Measurements from ENCODE around the gene INS.
"Not testable (repeated sequence)": the region's sequence is repeated elsewhere in the genome, so short reads cannot be mapped to it uniquely, and the experiment has no call there.

Gene INS

DNA sequence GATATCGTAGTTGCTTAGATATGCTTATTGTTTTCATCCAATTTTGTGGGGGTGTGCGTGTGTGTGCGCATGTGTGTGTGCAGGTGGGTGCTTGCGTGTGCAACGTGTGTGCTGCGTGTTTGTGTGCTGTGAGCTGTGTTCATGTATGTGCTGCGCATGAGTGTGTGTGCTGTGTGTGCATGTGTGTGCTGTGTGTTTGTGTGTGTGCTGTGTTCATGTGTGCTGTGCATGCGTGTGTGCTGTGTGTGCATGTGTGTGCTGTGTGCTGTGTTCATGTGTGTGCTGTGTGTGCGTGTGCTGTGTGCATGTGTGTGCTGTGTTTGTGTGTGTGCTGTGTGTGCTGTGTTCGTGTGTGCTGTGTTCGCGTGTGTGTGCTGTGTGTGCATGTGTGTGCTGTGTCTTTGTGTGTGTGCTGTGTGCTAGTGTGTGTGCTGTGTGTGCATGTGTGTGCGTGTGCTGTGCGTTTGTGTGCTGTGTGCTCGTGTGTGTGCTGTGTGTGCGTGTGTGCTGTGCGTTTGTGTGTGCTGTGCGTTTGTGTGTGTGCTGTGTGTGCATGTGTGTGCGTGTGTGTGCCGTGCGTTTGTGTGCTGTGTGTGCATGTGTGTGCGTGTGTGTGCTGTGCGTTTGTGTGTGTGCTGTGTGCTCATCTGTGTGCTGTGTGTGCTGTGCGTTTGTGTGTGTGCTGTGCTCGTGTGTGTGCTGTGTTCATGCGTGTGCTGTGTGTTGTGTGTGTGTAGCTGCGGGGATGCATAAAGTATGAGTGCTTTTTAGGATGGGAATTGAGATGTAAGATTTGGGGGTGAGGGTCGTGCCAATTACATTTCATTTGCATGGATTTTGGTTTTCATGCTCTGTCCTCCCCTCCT lies 29.4 kb downstream of the INS start:
- DNase-seq (ENCODE audit: low spot score): no peak

DNA sequence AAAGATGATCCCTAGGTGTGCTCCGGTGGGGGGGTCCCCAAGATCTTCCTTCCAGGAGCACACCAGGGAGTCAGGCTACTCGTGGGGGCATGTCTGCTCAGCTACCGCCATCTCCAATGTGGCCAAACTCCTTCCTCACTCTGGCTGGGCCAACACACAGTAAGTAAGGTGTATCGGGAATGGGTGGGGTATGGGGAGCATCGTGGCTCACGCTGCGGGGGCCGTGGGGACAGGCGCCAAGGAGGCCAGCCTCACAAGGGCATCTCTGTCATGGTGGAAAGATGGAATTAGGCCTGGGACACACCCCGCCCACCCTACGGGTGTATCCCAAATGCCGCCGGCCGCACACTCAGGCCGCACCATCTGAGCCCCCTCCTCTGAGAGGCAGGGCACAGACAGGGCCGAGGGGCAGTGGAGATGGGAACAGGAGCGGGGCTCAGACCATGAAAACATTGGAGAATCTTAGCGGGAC lies 30.1 kb downstream of the INS start:
- no peak for DNase-seq (ENCODE audit: low spot score)

DNA sequence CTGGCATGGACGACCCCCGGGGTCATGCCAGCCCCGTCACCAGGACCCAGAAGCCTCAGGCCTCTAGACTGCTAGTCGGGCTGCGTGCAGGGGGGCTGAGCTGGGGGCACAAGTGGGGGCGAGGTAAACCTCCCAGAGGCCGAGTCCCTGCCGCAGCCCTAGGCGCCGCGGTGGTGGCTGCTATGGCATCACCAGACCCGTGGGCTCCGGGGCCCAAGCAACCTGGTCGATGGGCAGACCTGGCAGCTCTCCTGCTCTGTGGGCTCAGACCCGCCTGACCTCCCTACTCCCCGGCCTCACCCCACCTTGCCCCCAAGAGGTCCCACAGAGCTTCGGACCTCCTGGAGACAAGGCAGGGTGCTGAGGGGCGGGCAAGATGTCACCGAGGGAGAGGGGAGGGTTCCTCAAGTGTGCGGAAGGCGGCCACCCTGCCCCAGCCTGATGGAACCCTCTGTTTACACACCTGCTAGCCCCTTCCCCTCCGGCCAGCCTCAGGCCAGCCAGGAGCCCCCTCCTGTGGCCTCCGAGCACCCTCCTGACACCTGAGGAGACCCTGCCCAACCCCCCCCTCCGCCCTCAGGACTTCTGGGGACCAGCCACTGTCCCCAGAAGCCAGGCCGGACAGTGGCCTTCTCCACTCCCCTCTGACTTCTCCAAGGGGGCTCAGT lies 31.2 kb downstream of the INS start:
- DNase-seq (ENCODE audit: low spot score): no peak

DNA sequence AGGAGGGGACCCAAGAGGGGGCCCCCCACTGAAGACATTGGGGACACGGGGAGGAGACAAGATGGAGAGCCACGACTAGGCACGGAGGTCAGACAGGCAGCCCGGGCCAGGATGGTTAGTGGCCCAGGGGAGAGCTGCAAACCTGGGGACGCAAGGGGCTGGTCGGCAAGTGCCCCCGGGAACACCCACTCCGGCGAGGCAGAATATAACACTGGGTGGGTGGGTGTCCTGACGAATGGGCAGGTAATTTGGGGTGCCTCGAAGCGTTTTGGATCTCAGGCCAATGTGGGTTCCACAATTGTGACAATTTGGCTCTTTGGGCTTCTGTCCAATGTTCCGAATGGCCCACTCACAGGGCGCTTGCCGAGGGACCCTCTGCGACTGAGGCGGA lies 31.7 kb downstream of the INS start:
- DNase-seq (ENCODE audit: low spot score): no peak

DNA sequence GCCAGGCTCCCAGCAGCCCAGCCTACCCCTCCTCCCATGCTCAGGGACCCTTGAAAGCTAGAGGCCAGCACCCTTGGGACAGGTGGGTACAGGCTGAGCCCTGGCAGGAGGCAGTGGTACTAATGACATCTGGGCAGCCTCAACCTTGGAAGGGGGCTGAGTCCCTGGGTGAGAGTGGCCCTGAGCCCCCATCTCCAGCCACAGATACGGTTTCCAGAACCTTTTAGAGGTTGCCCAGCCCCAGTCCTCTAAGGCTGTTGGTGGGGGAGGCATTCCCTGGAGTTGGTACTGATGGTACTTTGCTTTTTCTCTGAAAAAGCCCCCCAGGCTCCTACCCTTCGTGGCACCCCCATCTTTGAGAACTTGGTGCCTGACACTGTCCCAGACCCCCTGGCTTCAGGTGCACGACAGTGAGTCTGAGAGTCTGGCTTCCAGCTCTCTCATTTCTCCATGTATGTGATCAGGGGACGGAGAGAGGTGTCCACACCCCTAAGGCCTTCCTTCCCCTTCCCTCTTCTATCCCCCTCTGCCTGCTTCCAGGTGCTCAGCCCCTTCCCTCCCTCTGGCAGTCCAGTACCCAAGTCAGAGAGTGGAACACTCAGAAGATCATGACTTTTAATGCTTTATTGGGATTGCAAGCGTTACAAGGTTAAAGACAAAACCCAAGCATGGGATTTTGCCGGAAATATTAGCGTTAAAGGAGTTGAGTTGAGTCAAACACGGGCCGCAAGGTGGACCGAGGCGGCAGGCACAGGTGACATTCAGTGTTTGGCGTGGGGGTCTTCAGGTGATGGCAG lies 32.3 kb downstream of the INS start:
- no peak for DNase-seq (ENCODE audit: low spot score)

DNA sequence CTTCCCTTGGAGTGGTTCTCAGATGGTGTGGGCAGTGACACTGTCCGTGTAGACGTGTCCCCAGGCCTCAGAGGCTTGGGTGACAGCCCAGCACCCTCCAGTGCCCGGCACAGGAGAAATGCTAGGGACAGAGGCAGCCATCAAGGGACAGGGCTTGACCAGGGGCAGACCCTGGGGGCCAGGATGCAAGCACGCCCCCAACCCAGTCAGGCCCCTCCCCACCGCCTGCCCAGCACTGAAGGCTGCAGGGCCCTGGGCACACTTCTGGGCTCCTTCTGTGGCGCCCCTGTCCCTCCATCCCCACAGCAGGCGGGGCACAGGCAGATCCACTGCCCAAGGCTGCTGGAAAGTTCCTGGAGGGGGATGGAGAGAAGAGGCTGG lies 32.9 kb downstream of the INS start:
- DNase-seq (ENCODE audit: low spot score): no peak

DNA sequence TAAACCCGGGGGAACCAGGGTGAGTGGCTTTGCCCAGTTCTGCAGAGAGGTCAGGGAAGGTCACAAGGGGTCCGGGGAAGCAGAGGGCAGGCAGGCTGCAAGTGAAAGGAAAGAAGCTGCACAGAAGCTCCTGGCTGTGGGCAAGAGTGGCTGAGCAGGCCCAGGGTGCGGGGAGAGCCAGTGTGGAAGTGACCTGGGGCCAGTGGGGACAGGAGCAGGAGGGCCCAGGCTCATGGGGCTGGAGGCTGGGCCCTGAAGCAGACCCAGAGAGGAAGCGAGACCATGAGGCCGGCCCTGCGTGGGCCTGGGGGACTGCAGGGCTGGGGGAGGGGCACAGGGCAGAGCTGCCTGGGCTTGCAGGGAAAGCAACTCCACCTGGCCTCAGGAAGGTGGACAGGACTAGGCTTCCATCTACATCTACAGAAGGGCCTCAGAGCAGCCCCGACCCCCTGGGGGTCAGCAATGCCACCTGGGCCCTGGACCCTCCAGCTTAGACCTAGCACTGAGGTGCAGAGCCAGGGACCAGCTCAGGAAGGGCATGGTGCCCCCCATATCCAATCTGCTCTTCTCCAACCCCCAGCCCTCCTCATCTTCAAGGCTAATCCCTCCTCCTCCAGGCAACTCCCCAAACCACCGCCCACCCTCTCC lies 33.4 kb downstream of the INS start:
- DNase-seq (ENCODE audit: low spot score): no peak

DNA sequence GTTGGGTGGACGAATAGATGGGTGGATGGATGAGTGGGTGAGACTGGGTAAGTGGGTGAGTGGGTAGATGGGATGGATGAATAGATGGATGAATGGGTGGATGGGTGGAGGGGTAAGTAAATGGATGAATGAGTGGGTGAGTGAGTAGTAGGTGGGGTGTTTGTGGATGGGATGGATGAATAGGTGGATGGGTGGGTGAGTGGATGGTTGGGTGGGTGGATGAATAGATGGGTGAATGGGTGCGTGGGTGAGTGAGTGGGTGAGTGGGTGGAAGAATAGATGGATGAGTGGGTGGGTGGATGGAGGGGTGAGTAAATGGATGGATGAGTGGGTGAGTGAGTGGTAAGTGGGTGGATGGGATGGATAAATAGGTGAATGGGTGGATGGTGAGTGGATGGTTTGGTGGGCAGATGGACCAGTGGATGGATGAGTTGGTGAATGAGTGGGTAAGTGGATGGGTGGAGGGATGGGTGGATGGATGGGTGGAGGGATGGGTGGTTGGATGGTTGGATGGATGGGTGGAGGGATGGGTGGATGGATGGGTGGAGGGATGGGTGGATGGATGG lies 34.4 kb downstream of the INS start:
- no peak for DNase-seq (ENCODE audit: low spot score)

DNA sequence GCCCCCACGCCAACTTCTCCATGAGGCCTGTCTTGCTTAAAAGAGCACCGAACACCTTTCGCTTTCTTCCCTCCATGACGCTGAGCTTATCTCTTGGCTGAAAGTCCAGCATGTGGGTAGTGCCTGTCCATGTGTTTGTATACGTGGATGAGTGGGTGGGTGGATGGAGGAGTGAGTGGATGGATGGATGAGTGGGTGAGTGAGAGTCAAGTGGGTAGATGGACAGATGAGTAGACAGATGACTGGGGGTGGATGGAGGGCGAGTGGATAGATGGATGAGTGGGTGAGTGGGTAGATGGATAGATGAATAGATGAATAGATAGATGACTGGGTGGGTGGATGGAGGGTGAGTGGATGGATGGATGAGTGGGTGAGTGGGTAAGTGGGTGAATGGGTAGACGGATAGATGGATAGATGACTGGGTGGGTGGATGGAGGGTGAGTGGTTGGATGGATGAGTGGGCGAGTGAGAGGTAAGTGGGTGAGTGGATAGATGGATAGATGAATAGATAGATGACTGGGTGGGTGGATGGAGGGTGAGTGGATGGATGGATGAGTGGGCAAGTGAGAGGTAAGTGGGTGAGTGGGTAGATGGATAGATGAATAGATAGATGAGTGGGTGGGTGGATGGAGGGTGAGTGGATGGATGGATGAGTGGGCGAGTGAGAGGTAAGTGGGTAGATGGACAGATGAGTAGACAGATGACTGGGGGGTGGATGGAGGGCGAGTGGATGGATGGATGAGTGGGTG lies 36.1 kb downstream of the INS start:
- DNase-seq (ENCODE audit: low spot score): not testable (repeated sequence)

DNA sequence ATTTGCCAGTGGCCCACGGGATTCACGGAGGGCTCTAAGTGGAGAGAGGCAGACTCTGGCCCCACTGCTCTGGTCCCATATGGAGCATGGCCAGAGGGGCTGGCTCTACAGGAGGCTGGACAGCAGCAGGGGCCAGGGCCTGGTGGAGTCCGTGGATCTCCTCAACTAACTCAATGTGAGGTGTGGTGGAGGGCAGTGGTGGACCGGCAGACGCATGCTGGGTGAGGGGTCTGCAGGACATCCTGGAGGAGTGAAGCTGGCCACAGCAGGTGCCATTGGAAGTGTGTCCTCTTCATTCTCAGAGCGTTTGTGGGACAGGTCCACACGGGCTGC lies 37.4 kb downstream of the INS start:
- DNase-seq (ENCODE audit: low spot score): no peak

DNA sequence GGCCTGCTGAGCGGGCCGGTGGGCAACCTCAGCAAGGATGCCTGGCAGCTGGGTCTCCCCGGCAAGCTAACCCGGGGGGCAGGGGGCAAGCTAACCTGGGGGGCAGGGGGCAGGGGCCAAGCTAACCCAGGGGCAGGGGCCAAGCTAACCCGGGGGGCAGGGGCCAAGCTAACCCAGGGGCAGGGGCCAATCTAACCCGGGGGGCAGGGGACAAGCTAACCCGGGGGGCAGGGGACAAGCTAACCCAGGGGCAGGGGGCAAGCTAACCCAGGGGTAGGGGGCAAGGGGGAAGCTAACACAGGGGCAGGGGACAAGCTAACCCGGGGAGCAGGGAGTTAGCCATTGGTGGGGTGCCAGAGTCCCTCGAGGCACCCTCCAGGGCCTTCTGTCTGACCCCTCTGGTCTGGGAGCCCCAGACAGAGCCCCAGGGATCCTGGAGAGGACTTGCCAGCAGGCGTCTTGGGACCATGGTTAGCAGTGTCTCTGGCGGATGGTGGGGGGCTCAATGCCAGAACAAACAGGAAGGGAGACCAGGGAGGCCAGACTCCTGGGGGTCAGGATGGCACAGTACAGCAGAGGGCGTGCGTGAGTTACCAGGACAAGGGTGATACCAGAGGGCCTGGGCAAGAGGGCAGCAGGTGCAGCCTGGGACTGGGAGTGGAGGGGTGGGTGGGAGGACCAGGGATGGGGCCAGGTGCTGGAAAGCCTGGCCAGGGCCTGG lies 37.9 kb downstream of the INS start:
- no peak for DNase-seq (ENCODE audit: low spot score)

DNA sequence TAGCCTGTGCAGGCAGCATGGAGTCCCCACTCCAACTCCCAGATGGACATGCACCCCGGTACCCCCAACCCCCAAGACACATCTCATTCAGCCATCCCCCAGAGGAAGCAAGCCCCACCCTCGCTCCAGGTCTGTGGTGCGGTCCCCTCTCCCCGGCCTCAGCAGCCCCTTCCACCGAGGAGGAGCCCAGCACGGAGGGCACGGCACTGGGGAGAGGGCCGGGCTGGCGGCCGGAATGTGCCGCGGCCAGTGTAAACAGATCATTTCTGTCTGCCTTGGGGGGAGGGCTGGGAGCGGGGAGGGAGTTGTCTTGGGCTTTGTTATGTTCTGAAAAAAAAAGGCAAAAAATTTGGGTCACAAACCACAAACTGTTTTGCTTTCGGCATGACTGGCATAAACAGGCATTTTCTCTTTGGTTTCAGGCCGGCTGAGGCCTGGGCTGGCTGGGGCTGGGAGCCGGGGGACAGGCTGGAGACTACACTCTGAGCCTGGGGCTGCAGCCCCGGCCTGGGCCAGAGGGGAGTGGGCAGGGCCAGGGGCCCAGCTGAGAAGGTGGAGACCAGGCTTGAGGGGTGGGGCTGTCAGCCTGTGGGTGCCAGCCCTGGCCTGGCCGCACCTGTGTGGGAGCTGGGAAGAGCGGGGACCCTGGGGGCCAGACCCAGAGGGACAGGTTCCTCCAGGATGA lies 38.6 kb downstream of the INS start:
- DNase-seq (ENCODE audit: low spot score): no peak

DNA sequence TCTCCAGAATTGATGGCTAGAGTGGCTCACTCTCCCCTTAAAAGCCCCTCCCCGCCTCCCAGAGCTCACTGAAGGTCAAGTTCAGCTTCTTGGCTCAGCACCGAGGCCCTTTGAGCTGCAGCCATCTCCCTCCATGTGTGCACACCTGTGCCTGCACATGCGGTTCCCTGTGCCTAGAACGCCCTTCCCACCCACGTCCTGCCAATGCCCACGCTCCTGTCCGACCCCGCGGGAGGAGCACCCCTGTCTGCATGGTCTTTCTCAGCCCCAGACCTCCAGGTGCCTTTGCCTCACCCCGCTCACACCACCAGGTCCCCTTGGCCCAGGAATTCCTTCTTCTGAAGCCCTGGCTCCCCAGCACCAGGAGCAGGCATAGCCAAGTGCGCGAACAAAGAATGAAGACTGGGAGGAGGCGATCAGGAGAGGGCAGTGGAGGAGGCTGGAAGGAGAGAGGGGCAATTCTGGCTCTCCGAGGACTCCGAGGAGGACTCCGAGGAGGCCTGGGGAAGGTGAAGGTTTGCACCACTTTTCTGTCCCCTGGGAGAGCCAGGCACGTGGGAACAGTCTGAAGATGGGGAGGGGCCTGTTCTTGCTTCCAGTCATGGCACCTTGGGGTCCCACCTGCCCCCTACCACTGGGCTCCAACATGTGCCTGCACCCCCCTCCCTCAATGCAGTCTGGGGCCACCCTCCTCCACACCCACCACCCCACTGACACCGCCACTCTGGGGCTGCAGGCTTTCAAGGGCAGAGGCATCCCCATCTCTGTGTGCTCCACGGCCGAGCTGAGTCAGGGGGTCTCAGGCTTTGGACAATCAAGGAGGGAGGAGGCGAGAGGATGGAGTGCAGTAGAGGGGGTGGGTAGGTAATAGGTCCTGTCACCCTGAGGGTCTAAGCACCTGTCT lies 39.5 kb downstream of the INS start:
- no peak for DNase-seq (ENCODE audit: low spot score)

DNA sequence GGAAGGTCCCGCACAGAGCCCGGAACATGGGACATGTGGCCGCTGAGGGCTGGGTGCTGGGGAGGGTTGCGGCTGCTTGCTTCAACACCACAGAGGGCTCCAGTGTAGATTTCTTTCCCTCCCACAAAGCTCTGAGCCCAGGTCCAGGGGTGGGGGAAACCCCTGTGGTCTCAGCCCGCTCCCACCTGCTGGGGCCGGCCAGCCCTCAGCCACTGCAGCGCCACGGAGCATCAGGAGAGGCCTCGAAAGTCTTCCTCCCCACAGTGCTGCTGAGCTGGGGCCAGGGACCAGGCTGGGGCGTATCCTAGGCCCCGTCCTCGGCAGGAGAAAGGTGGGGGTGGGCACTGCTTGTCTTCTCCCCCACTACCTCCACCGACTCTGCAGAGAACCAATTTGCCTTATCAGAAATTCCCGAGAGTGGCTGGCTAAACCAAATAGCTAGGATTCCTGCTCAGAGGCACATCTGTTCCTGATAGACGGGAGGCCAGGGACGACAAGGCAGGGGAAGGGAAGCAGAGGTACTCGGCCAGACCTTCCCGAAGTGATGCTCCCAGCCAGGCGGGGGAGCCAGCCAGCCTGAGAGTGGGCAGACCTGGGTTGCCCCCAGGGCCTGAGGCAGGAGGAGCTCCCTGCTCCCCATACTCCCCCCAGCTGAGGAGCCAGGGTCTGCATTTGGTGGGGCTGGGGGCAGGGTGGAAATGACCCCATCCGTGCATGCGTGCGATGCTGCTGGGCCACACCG lies 40.5 kb downstream of the INS start:
- no peak for DNase-seq (ENCODE audit: low spot score)

DNA sequence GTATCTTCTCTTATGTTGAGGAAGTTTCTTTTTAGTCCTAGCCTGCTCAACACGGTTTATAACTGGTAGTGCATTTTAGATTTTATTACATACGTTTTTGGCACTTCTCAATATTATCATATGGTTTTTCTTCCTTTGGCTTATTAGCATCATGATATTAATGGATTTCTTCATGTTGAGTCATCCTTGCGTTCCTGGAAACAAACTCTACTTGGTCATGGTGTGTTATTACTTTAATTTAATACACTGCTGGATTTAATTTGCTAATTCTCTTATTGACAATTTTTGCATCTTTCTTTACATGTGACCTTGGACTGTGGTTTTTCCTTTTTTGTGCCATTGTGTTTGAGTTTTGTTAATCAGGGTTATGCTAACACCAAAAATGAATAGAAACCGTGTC lies 42.3 kb downstream of the INS start:
- DNase-seq (ENCODE audit: low spot score): no peak

DNA sequence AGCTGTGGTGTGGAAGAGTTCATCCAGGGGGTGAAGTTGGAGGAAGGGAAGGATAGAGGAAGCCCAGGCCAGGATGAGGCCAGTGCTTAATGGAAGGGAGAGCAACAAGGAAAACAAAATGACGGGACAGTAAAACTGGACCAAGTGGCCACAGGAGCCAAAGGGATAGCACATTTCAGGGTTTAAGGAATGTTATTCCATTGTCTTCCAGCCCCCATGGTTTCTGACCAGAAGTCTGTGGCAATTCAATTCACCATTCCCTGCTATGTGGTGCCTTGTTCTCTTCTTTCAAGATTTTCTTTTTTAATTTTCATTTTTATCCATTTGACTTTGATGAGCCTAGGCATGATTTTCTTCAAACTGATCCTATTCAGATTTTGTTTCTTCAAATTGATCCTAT lies 44.3 kb downstream of the INS start:
- no peak for DNase-seq (ENCODE audit: low spot score)

DNA sequence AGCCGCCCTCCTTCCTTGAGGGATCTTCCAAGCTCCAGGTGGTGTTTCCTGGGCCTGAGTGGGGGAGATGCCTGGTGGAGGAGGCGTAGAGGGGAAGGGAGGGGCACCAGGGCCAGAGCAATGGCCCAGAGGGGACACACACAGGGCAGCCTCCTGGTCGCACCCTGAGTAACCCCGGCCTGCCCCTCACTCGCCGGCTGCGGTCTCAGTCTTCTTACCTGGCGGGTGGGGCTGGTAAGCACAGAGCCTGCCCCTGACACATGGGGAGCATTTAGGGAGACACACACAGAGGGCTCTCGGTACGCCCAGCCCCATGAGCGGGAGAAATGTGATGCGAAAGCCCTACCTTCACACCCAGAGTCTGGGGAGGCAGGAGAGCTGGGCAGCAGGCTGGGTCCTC lies 45.7 kb downstream of the INS start:
- no peak for DNase-seq (ENCODE audit: low spot score)
